Hippocampal formation (tissue), 2 donors: ENCODE results near the gene CTNNA3.
A peak's percentile ranks its signal among the peaks of the same experiment; 100 is the strongest.

ENCODE experiments used
- DNase-seq, 2 donors: peaks; one replicate each; lab custom pipeline; 2025; lab: John Stamatoyannopoulos, UW

CTNNA3 gene

GRCh38 chr10:66877361-66877760, 818.6 kb downstream of the CTNNA3 start:
- DNase-seq: no peak

- DNase-seq: no peak
Observed at GRCh38 chr10:66869635-66870034, 826.4 kb downstream of the CTNNA3 start.

GRCh38 chr10:66862687-66863258, 833.2 kb downstream of the CTNNA3 start:
- no peak for DNase-seq

- no peak for DNase-seq
Observed at GRCh38 chr10:66860376-66860945, 835.5 kb downstream of the CTNNA3 start.

GRCh38 chr10:66852811-66853210, 843.2 kb downstream of the CTNNA3 start:
- DNase-seq: no peak

GRCh38 chr10:66848856-66849255, 847.1 kb downstream of the CTNNA3 start:
- no peak for DNase-seq

GRCh38 chr10:66844176-66844942, 851.6 kb downstream of the CTNNA3 start:
- DNase-seq: no peak

GRCh38 chr10:66843396-66843795, 852.6 kb downstream of the CTNNA3 start:
- no peak for DNase-seq

GRCh38 chr10:66842867-66843266, 853.1 kb downstream of the CTNNA3 start:
- DNase-seq: no peak

- DNase-seq: no peak
Observed at GRCh38 chr10:66842371-66842770, 853.6 kb downstream of the CTNNA3 start.

- DNase-seq: no peak
Observed at GRCh38 chr10:66838656-66839055, 857.3 kb downstream of the CTNNA3 start.

- no peak for DNase-seq
Observed at GRCh38 chr10:66837990-66838389, 858.0 kb downstream of the CTNNA3 start.

- DNase-seq: no peak
Observed at GRCh38 chr10:66837335-66837734, 858.7 kb downstream of the CTNNA3 start.

GRCh38 chr10:66836771-66837170, 859.2 kb downstream of the CTNNA3 start:
- DNase-seq: no peak

GRCh38 chr10:66836057-66836456, 859.9 kb downstream of the CTNNA3 start:
- DNase-seq: no peak

- no peak for DNase-seq
Observed at GRCh38 chr10:66835400-66835799, 860.6 kb downstream of the CTNNA3 start.

GRCh38 chr10:66834802-66835201, 861.2 kb downstream of the CTNNA3 start:
- DNase-seq: no peak

GRCh38 chr10:66833861-66834260, 862.1 kb downstream of the CTNNA3 start:
- DNase-seq: no peak

- no peak for DNase-seq
Observed at GRCh38 chr10:66832781-66833422, 863.1 kb downstream of the CTNNA3 start.

- DNase-seq: no peak
Observed at GRCh38 chr10:66828957-66829356, 867.0 kb downstream of the CTNNA3 start.

- no peak for DNase-seq
Observed at GRCh38 chr10:66827353-66827752, 868.6 kb downstream of the CTNNA3 start.

GRCh38 chr10:66823301-66823700, 872.7 kb downstream of the CTNNA3 start:
- DNase-seq: no peak

- DNase-seq: peak in 1 of 2 donors; percentile 1
Observed at GRCh38 chr10:66822801-66823200, 873.2 kb downstream of the CTNNA3 start.
